NCI-H82 treated with DMSO at 0.1 percent for 48 hours (cell line): ENCODE data around the gene NEDD4L.
"Not testable (repeated sequence)": the region's sequence is repeated elsewhere in the genome, so short reads cannot be mapped to it uniquely, and the experiment has no call there.

Source experiments
- DNase-seq: peaks from one replicate; lab custom pipeline; 2025; ENCODE audit not compliant: unreplicated experiment; lab: John Stamatoyannopoulos, UW

Gene NEDD4L

DNA sequence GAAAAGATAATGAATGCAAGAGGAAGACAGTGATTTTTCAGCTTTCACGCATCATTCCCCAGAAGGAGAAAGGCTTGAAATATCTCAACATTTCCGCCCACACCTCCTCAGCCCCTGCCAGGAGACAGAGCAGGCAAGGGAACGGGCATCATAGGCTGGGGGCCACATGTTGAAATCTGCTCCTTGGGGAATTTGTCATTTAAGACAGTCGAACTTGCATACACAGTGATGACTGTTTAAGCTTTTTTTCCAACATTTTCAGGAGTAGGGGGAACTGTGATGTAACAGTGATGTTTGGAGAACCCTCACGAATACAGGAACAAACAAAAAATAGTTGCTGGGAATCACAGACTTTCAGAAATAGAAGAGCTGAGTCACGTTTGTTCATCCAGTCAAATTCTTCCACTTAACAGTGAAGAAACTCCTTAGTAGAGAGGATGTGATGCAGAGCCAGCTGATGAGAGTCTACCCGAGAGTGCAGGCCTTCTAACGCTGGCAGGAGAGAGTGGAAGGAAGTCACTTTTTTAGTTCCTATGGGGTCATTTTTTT is 318.1 kb downstream of the NEDD4L start:
- no peak for DNase-seq

DNA sequence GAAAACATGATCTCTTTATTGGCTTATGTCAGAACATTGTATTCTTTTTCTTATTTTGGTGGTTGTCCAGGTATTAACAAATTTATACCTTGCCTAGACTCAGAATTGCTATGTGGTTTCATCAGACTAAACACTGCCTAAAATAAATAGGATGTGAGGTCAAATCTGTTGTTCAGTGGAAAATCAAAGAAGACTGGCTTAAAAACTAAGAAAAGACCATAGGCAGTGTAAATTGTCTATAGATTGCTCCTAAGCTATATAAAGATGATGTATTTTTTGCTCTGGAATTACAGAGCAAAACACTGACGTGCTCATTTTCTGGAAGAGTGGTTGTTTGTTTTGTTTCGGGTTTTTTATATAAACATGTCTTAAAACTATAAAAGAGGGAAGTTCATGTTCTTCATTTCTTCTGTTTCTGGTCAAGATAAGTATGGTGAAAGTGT is 318.8 kb downstream of the NEDD4L start:
- no peak for DNase-seq

DNA sequence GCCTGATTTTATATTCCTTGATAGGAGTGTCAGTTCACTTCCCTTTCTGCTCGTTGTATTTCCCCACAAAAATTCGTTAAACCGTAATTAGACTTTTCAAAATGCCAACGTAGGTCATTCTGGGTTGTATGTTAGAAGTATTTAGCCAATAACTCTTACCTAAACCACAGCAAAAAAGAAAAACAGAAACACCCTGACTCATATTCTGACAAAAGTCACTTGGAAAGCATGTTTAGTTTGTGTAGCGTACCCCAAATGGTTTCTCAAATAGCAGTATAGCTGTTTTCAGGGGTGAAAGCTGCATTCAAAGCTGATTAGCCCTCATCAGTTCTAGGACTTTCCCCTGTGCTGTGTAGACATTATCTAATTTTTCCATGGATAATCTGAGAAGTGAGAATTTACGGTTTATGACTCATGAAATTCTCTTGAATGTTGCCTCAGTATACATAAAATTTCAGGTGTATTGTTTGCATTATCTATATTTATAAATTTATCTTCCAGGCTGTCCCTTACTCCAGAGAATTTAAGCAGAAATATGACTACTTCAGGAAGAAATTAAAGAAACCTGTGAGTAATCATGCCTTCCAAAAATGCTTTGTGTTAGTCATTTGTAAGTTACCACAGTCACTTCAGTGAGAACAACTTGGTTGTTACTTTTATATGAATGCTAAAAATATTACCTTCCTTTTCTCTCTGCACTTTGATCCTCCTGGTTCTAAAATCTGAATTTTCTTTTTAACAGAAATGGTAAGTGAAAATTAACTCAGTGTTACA is 319.9 kb downstream of the NEDD4L start:
- DNase-seq = no peak

DNA sequence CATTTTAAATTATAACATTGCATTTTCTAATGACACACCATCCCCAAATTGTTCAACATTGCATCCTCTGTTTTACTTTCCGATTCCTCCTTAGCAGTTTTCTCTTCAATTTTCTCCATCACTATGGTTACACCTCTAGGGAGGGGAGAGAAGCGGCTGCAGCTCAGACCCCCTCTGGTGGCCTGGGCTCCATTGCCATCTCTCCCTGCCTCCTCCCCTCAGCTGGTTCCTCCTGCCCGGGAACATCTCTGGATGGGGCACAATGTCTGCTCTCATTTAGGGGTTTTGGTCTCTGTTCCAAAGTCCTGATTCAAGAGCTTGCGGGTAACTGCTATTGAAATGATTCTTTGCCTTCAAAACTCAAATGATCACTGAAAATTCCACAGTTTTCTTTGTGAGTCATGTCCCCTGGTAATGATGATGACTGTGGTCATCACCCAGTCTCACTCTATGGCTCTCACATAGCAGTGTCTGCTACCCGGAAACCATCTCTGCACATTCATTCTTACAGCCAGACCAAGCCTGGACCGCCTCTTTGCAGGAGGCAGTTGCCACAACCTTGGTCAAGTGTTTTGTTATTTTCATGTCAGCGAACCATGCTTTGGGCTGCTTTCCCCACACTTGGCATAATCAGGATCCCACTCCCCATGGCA is 321.0 kb downstream of the NEDD4L start:
- DNase-seq = no peak

DNA sequence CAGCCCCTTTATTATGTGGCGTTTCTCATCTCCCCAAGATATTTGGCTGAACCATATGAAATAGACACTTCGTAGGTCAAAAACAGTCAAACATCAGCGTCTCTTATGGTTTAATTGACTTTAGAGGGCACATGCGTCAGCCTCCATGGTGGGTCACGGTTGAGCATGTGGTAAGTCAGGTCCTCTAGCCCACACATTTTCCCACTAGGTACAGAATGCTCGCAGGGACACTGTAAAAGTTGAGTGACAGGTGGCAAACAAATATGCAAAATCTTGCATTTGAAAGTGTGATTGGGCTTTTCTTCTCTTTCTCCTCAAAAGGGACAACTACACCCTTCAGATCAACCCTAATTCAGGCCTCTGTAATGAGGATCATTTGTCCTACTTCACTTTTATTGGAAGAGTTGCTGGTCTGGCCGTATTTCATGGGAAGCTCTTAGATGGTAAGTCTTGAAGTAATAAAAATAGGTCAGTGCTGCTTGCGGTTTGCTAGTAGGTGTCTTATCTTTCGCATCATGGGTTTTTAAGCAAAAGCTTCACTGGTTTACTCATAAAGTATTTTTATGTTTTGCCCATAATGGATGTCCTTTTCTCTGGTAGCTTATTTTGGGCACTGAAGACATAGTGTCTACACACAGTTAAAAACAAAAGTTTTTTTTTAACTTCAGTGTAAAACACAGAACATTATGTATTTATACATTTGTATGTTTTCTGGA is 323.6 kb downstream of the NEDD4L start:
- no peak for DNase-seq

DNA sequence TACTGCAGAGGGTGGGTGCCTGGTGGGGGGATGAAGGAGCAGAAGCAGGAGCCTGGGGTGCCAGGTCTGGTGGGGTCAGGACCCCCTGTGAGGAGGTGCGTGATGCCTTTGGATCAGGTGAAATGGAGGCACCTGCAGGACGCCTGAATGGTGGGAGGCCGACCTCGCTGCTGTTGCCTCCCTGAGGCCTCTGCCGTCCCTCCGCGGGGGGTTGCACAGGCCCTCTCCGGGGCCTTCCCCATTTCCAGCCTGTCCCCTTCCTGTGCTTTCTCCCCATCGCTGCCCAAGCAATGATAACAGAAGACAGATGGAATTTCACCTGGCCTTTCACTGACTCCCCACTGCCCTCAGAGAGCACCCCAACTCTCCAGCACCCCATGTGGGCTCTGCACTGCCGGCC is 325.6 kb downstream of the NEDD4L start:
- no peak for DNase-seq

DNA sequence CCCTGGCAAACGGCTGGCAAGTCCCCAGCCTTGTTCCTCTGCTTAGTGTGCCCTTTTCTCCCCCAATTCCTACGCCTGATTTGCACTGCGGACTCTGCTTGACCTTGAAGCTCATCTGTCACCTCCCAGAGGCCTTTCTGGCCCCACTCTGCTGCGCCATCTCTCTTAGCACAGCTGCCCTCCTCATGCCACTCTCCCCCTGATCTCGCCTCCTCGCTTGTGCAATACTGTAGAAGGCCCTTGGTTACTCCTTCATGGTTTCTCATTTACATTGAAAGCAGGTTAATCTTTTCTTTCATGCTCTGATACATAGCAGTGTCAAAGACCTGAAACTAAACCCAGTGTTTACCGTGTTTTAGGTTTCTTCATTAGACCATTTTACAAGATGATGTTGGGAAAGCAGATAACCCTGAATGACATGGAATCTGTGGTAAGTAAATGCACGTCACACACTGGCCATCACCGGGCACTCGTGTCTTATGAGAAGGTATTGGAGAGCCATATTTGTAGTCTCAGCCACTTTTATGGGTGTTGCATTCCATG is 326.1 kb downstream of the NEDD4L start:
- DNase-seq = no peak

DNA sequence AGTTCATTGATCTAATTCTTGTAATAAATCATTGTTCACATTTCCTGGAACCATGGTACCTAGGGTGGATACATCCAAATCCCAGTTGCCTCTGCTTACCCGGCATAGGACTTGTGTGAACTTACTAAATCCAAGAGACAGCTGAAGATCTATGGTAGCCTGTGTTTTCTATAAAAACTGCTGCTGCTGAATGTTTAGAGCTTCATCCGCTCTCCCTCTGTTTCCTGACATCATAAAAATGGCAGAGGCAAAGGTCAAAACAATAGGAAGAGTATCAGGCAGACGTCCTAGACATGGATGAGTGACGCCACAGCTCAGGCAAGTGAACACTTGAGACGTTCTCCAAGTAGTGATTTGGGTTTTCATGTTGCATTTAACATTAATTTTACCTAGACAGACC is 326.6 kb downstream of the NEDD4L start:
- DNase-seq = no peak

DNA sequence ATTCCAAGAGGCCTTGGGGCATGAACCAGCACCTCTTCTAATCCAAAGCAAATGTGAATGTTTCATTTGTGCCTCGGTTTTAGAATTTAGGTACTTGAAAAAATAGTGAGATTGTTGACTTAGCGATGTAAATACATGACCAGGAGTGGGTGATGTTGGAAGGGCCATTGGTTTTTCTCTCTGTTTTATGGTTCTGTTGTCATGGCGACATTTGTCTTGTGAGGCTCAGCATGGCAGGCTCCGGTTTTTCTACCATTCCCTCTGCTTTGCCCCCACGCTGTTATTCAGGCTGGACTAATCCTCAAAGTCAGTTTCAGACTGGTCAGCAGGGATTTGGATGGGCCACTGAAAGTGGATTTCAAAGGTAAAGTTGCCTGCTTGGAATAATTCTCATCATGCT is 329.5 kb downstream of the NEDD4L start:
- DNase-seq = no peak

DNA sequence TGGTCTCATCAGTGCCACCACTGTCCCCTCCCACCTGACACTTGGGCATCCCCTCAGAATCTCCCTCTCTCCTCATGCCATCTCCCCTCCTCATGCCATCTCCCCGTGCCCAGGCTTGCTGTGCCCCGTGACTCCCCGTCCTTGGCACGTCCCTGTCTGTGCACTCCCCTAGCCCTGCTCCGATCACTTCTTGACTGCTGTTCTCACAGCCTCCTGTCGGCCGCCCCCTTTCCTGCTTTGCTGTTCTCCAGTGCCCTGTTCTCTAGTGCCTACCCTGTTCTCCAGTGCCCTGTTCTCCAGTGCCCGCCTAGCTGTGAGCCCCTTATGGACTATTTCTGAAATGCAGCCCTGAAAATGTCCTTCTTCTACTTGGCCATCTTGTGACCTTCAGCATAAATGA is 331.0 kb downstream of the NEDD4L start:
- DNase-seq = no peak

DNA sequence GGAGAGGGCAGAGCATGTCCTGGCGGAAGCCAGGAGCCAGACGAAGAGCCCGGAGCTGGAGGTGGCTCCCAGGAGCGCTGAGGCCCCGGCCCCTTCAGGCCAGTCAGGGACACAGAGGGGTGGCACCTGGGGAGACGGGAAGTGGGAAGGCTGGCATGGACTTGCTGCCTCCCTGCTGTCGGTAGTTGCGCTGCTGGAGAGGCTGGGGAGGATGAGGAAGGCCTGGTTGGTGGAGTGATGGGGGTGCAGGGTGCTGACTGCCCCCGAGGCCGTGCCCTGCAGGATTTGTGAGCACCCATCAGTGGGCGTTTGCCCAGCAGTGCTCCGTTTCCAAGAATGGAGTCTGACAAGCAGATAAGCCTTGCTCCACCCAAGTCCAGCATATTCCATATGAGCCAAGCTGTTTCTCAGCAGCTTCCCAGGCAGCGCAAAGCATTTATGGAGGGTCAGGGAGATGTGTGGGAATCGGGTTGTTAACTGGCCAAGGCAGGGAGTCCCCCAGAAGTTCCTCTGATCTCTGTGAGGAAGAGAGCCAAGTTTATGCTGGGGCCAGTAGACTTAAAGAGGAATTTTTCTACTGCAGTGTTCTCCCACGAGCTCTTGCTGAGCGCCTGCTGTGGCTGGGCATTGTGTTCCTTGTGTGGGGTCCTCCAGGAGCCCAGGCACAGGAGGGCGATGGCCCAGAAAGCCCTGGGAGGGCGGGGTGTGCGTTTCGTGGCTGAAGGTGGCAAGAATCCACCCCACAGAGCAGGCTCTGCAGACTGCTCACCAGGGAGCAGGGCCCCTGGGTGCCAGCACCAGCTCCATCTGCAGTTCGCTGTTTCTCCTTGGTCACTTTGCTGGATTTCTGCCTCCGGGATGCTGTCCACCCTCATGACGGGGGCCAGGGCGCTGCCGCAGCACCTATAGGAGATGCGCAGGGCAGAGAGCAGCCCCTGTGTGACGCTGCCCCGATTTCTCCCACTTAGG is 334.7 kb downstream of the NEDD4L start:
- no peak for DNase-seq

DNA sequence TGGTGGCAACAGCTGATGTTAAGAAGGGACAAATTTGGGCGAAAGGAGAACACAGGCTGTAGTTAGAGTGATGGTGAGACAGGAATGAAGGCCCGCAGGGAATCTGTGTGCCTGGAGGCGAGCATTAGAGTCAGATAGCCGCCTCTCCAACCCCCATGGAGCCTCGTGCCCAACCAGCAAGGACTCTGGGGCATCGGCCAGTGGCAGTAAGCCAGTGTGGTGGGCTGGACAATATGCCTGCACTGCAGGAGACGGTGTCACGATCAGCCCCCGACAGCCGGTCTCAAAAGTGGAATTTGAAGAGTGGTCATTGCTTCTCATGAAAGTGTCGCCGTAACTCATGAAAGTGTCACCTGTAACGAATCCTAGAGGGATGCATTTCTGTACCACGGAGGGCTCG is 335.4 kb downstream of the NEDD4L start:
- DNase-seq = no peak

DNA sequence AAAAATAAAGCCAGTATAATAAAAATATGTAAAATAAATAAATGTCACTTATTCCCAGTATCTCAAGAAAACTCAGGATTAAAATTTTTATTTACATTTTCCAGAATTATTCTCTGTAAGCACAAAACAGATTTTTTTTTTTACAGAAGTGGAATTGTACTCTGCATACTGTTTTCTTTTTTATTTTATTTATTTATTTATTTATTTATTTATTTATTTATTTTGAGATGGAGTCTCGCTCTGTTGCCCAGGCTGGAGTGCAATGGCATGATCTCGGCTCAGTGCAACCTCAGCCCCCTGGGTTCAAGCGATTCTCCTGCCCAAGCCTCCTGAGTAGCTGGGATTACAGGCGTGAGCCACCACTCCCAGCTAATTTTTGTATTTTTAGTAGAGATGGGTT is 336.1 kb downstream of the NEDD4L start:
- DNase-seq = not testable (repeated sequence)

DNA sequence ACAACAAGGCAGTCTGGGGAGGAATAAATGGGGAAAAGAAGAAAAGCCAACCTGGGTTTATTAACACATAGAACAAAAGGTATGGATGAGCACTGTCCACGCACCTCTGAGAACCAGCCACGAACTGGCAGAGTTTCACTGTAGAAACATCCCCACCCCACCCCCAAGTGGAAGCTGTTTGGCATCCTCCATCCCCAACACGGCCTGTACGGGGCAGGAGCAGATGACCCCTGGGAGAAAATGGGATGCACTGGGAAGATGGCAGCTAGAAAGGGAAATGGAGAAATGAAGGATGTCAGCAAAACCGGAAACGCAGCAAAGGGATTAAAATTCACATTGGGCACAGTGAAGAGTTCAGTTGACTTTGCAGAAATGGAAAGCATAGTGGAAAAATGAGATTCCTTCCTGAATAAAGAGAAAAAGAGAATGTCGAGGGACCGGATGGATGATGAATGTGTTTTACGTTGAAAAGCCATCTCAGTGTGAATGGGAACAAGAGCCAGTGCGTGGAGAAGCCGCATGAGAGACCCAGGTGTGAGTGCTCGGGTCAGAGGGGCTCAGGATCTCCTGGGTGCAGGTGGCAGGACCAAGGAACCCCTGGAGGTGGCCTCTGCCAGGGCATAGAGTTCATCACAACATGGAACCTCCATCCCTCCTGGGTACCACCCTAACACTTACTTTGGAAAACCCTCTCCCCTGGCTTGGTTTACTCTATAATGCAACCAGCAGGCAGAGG is 337.8 kb downstream of the NEDD4L start:
- DNase-seq = no peak

DNA sequence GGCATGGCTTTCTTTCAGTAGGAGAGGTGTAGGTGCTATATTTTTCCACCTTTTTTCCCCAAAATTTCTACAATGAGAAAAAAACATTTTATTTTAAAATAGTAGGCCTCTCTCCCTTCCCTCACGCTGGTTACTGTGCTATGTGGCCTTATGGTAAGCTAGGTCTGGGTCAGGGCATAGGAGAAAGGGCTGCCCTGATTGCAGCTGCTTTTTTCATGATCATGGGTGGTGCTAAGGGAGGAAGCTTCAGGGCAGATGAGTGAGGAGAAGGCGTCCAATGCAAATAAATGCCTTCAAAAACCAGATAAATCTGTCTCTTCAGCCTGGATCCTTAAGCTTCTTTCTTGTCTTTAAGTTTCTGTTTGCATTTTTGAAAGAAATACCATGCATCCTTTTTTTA is 338.4 kb downstream of the NEDD4L start:
- DNase-seq = no peak

DNA sequence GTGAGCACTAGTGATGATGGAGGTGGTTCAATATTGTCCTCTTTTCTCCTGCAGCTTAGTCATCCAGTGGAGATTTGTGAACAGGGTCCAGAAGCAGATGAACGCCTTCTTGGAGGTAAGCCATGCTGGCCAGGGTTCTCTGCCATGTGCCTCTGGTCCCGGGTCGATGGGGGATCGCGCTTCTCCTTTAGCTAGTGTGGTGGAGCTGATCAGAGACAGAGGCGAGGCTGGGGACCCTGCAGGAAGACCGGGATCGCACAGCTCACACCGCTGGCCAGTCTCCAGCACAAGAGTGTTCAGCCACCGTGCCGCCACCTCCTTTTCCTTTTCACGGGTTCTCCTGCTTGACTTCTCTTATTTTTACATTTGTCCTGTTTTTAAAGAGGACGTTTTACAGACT is 341.4 kb downstream of the NEDD4L start:
- DNase-seq = no peak

DNA sequence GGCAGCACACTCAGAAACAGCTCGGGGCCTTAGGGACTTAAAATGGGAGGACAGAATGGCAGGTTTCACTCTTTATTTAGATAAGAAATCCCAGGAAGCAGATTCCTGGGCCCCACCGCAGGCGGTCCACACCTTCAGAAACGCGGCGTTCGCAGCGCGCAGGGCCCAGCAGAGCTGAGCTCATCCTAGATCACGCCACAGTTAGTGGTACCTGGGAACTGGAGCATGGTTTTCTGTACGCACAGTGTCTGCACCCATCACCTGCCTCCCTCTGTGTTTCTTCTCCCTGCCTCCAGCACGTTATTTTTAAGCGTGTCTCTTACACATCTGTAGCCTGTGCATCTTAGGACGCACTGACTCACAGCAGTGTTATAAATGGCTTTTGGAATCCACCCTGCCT is 342.8 kb downstream of the NEDD4L start:
- no peak for DNase-seq

DNA sequence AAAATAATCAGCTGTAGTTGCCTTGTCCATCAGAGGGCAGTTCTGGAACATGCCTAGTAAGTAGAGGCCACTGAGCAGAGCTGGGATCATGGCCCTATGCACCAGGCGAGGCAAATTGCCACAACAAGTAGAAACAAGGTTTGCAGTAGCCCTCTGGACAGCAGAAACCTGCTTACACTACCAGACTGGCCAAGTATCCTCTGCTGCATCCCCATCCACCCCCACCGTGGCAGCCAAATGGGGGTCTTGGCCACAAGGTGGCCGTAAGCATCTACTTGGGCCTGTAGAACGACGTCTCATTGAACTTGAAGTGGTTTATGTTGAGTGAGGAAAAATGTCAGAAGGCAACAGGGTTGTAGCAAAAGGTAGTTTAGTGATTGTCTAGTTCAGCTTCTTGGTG is 343.7 kb downstream of the NEDD4L start:
- DNase-seq = no peak

DNA sequence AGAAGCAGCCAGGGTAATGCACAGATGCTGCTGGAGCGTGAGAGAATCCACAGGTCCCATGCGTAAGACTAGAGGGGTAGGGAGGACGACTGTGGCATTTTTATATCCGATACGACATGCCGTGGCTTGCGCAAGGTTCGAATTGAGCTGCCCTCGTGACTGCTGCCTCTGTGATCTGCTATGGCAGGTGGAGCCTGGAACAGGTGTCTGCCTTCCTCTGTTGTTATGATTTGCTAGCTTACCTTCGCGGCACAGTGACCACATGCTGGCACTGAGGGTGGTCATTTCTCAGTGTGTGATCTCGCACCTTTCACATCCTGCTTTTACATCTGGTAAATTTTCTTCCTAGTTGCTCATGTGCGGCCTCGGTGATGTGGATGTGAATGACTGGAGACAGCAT is 344.7 kb downstream of the NEDD4L start:
- no peak for DNase-seq

DNA sequence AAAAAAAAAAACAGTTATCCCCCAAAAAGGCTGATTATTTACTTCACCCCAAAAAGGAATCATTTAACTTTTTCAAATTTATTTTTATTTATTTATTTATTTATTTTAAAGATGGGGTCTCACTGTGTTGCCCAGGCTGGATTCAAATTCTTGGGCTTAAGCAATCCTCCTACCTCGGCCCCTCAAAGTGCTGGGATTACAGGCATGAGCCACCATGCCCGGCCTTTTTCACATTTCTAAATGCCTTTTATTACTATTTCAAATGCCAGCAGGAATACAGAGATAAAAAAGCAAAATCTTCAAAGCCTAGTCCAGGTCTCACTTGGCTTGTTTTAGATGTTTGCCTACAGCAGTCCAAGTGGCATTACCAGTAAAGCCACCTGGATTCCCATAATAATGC is 345.7 kb downstream of the NEDD4L start:
- DNase-seq = no peak
